Measurements from ENCODE around the gene OPRL1.
A peak's percentile ranks its signal among the peaks of the same experiment; 100 is the strongest.

OPRL1 gene

DNA sequence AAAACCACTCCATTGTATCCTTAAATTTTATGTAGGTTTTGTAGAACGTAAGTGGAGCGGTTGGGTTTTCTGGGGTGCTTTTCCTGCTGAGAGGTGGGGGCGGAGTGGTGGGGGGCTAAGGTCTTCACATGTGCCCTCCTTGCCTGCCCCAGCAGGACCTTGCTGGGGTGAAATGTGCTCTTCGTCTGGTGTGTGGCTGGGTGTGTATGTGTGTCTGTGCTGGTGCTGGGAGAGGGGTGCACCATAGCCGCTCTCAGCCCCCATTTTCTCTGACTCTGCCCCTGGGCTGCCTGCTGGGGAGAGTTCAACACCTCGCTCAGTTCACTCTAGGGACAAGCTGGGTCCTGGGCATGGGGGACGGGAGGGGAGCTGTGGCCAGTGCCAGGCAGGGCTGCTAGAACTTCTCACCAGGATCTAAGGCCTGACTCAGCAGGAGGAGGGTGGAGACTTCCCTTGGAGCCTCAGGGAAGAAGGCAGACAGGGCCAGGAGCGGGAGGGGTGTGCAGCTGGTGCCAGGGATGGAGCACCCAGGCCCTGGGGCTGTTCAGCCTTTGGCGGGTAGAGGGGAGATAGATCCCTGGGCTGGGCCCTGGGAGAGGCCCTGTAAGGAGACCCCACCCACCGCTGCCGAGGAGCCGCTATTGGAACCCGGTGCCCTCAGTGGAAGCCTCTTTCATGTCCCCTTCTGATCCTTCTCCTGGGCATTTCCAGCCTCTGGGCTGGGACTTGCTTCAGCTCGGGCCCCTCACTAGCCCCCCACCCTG, 35.2 kb upstream of the OPRL1 start:
- Histone ChIP-seq H3K36me3 (ENCODE audit: control insufficient read depth in 2 of 2, insufficient read depth in 2 of 2, low read length in 2 of 2) (no peaks in the 10 kb centered on the region), H3K9ac (ENCODE audit: low read length in 2 of 2) (no peak overlapping the region), H3K27ac (ENCODE audit: low read length) (no peak overlapping the region), H3K4me3 (ENCODE audit: low read length in 2 of 2) (peak overlapping the region in 1 of 2 donors; percentile 8), H3K4me1 (ENCODE audit: control insufficient read depth, insufficient read depth, low read length) (peaks cover 17% of the 10 kb centered on the region), H3K27me3 (ENCODE audit: control insufficient read depth in 1 of 2, insufficient read depth in 2 of 2, low read length in 2 of 2) (peaks cover 44 to 69% of the 10 kb centered on the region in 2 donors), H3K9me3 (ENCODE audit: control insufficient read depth in 2 of 2, low read length in 2 of 2) (no peaks in the 10 kb centered on the region)

DNA sequence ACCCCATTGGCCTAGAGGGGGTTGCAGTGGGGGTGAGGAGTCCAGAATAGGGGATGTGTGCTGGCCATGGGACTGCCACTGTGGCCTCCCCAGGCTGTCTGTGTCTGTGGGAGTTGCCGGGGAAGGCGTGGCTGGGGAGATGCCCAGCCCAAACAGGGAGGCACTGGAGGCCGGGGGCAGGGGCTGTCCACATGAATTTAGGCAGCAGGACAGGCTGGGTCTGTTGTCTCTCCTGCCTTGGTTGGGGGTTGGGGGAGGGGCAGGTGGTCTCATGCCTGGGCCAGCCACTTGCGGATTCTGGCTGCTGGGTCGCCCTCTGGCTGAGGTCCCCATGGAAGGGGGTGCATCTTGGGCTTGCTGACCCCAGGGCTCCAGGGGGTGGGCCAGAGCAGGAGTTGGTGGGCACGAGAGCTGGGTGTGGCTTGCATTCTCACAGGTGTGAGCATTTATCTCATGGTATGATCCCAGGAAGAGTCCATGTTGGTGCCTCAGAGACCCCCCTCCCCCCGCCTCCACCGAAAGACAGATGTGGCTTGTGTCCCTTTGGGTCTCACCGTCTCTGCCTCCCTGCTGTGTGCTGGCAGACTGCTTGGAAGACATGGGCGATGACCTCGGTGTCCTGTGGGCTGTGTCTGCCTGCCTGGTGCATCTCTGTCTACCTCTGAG, 34.4 kb upstream of the OPRL1 start:
- Histone ChIP-seq H3K4me3 (ENCODE audit: low read length in 2 of 2) (no peak overlapping the region), H3K4me1 (ENCODE audit: control insufficient read depth, insufficient read depth, low read length) (peaks cover 16% of the 10 kb centered on the region), H3K27ac (ENCODE audit: low read length) (no peak overlapping the region), H3K9me3 (ENCODE audit: control insufficient read depth in 2 of 2, low read length in 2 of 2) (no peaks in the 10 kb centered on the region), H3K27me3 (ENCODE audit: control insufficient read depth in 1 of 2, insufficient read depth in 2 of 2, low read length in 2 of 2) (peaks cover 45 to 69% of the 10 kb centered on the region in 2 donors), H3K36me3 (ENCODE audit: control insufficient read depth in 2 of 2, insufficient read depth in 2 of 2, low read length in 2 of 2) (no peaks in the 10 kb centered on the region), H3K9ac (ENCODE audit: low read length in 2 of 2) (no peak overlapping the region)

DNA sequence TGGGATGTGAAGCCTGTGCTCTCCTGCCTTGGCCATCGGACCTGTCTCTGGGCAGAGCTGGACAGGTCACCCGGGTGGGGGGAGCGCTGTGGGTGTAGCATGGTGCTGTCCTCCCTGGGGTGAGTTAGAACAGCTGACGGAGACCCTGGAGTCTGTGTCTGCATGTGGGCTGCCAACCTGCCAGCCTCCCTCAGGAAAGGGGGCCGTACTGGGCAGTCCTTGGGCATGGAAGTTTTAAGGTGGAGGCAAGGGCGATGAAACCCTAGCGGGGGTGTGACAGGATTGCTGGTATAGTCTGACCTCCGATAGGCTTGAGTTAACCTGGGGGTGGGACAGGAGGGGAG, 32.9 kb upstream of the OPRL1 start:
- H3K27me3 ChIP-seq (ENCODE audit: control insufficient read depth in 1 of 2, insufficient read depth in 2 of 2, low read length in 2 of 2): peaks cover 44 to 69% of the 10 kb centered on the region in 2 donors
- H3K4me3 ChIP-seq (ENCODE audit: low read length in 2 of 2): peak overlapping the region in 1 of 2 donors; percentile 40
- H3K36me3 ChIP-seq (ENCODE audit: control insufficient read depth in 2 of 2, insufficient read depth in 2 of 2, low read length in 2 of 2): no peaks in the 10 kb centered on the region
- H3K9me3 ChIP-seq (ENCODE audit: control insufficient read depth in 2 of 2, low read length in 2 of 2): no peaks in the 10 kb centered on the region
- peaks cover 9% of the 10 kb centered on the region for H3K4me1 ChIP-seq (ENCODE audit: control insufficient read depth, insufficient read depth, low read length)
- no peak overlapping the region for H3K9ac ChIP-seq (ENCODE audit: low read length in 2 of 2)
- H3K27ac ChIP-seq (ENCODE audit: low read length): no peak overlapping the region

DNA sequence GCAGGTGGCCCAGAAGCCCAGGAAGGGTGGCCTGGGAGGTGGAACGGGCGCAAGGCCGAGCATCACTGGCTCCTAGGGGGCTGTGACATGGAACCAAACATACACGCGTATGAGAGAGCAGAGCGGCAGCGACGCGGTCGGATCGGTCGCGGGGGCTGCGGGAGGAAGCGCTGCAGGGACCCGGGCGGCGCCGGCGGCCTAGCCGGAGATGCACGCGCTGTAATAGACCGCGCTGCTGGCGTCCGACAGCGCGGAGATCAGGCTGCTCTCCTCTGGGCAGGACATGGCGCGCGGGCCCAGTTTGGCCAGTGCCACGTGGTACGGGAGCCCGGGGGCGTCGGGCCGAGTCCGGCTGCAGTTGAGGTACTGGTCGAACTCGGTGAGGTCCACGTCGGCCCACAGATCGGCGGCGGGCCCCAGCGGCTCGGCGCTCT, 31.9 kb upstream of the OPRL1 start:
- H3K4me1 ChIP-seq (ENCODE audit: control insufficient read depth, insufficient read depth, low read length): peaks cover 5% of the 10 kb centered on the region
- no peak overlapping the region for H3K9ac ChIP-seq (ENCODE audit: low read length in 2 of 2)
- H3K27me3 ChIP-seq (ENCODE audit: control insufficient read depth in 1 of 2, insufficient read depth in 2 of 2, low read length in 2 of 2): peaks cover 44 to 68% of the 10 kb centered on the region in 2 donors
- H3K27ac ChIP-seq (ENCODE audit: low read length): no peak overlapping the region
- no peak overlapping the region for H3K4me3 ChIP-seq (ENCODE audit: low read length in 2 of 2)
- H3K36me3 ChIP-seq (ENCODE audit: control insufficient read depth in 2 of 2, insufficient read depth in 2 of 2, low read length in 2 of 2): no peaks in the 10 kb centered on the region
- no peaks in the 10 kb centered on the region for H3K9me3 ChIP-seq (ENCODE audit: control insufficient read depth in 2 of 2, low read length in 2 of 2)

DNA sequence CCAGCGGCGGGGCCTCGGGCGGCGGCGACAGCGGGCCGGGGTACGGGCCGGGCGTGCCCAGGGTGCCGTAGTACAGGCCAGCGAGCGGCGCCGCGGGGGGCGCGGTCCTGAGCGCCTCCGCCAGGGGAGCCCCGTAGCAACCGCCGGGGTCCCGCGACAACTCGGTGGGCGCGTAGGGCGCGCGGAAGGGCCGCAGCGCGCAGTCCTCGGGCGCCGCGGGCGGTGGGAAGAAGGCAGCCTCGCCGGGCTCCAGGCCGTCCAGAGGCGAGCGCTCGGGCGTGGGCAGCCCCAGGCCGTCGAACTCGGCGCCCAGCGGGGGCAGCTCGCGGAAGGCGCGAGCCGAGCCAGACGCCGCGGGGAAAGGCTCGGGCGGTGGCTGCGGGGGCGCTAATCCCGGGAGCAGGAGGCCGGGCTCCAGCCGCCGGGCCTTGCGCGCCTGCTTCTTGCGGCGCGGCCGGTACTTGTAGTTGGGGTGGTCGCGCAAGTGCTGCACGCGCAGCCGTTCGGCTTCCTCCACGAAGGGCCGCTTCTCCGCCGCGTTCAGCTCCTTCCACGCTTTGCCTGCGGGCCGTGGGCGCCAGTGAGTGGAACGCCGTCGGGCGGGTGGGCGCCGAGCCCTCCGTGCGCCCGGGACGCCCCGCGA, 31.4 kb upstream of the OPRL1 start:
- peaks cover 47 to 68% of the 10 kb centered on the region in 2 donors for H3K27me3 ChIP-seq (ENCODE audit: control insufficient read depth in 1 of 2, insufficient read depth in 2 of 2, low read length in 2 of 2)
- H3K4me3 ChIP-seq (ENCODE audit: low read length in 2 of 2): peak overlapping the region in 1 of 2 donors; percentile 40
- no peaks in the 10 kb centered on the region for H3K36me3 ChIP-seq (ENCODE audit: control insufficient read depth in 2 of 2, insufficient read depth in 2 of 2, low read length in 2 of 2)
- no peak overlapping the region for H3K9ac ChIP-seq (ENCODE audit: low read length in 2 of 2)
- H3K4me1 ChIP-seq (ENCODE audit: control insufficient read depth, insufficient read depth, low read length): peaks cover 7% of the 10 kb centered on the region
- H3K27ac ChIP-seq (ENCODE audit: low read length): no peak overlapping the region
- H3K9me3 ChIP-seq (ENCODE audit: control insufficient read depth in 2 of 2, low read length in 2 of 2): no peaks in the 10 kb centered on the region

DNA sequence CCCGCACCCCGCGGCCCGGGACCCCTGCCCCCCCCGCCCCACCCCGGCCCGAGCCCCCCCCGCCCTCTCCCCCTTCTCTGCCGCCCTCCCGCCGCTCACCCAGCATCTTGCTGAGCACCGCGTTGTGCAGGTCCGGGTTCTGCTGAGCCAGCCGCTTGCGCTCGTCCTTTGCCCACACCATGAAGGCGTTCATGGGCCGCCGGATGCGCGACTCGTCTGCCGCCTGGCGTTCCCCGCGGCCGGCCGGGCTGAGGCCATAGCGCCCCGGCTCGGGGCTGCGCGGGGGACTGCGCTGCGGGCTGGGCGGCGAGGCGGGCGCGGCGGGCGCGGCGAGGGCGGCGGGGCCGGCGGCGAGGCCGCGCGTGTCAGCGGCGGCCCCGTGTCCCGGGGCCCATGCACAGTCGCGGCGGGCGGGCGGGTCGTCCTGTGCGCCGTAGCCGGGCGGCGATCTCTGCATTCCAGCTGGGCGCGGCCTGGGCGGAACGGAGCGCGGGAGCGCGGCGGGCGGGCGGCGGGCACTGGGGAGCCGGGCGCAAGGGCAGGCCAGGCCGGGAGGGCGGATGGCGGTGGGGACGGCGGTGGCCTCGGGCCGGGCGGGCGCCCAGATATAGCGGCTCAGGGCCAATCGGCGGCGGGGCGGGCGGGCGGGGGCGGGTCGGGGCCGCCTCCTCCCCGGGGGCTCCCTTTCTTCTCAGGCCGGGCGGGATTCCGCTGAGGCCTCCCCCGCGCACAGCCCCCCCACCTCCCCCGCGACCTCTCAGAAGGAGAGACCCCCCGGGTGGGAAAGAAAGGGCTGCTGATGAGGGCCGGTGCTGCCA, 30.6 kb upstream of the OPRL1 start, which contains the start of gene SOX18:
SOX18 (minus strand) TSS at position 580 of the 818 bp plus-strand sequence; CDS start at position 457, 123 bp downstream.
- peak within 1 kb of the TSS in 1 of 2 donors; percentile 40 for H3K4me3 ChIP-seq (ENCODE audit: low read length in 2 of 2)
- H3K9ac ChIP-seq (ENCODE audit: low read length in 2 of 2): no peak within 1 kb of the TSS
- H3K27ac ChIP-seq (ENCODE audit: low read length): peak within 1 kb of the TSS; percentile 41
- no peaks in the 10 kb centered on the region for H3K9me3 ChIP-seq (ENCODE audit: control insufficient read depth in 2 of 2, low read length in 2 of 2)
- H3K36me3 ChIP-seq (ENCODE audit: control insufficient read depth in 2 of 2, insufficient read depth in 2 of 2, low read length in 2 of 2): no peaks in the 10 kb centered on the region
- H3K4me1 ChIP-seq (ENCODE audit: control insufficient read depth, insufficient read depth, low read length): peaks cover 7% of the 10 kb centered on the region
- peaks cover 51 to 72% of the 10 kb centered on the region in 2 donors for H3K27me3 ChIP-seq (ENCODE audit: control insufficient read depth in 1 of 2, insufficient read depth in 2 of 2, low read length in 2 of 2)

DNA sequence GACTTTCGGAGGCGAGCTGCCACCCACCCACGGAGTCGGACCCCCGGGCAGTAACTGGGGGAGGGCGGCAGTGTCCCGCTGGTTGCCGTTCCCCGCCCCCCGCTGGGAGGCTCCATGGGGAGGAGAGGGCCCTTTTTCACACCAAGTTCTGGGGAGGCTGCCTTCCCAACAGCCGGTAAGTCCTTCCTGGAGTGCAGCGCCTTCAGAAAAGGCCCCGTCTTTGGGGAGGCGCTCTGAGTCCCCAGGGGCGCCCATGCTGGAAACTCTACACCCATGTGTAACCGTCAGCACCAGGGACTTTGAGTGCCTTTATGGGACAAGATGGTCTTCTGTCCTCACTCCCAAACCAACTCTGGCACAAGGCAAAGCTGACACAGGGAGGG, 30.0 kb upstream of the OPRL1 start:
- H3K27me3 ChIP-seq (ENCODE audit: control insufficient read depth in 1 of 2, insufficient read depth in 2 of 2, low read length in 2 of 2): peaks cover 49 to 68% of the 10 kb centered on the region in 2 donors
- peak overlapping the region in 1 of 2 donors; percentile 29 for H3K4me3 ChIP-seq (ENCODE audit: low read length in 2 of 2)
- no peak overlapping the region for H3K27ac ChIP-seq (ENCODE audit: low read length)
- H3K36me3 ChIP-seq (ENCODE audit: control insufficient read depth in 2 of 2, insufficient read depth in 2 of 2, low read length in 2 of 2): no peaks in the 10 kb centered on the region
- H3K9ac ChIP-seq (ENCODE audit: low read length in 2 of 2): no peak overlapping the region
- no peaks in the 10 kb centered on the region for H3K9me3 ChIP-seq (ENCODE audit: control insufficient read depth in 2 of 2, low read length in 2 of 2)
- peaks cover 7% of the 10 kb centered on the region for H3K4me1 ChIP-seq (ENCODE audit: control insufficient read depth, insufficient read depth, low read length)

DNA sequence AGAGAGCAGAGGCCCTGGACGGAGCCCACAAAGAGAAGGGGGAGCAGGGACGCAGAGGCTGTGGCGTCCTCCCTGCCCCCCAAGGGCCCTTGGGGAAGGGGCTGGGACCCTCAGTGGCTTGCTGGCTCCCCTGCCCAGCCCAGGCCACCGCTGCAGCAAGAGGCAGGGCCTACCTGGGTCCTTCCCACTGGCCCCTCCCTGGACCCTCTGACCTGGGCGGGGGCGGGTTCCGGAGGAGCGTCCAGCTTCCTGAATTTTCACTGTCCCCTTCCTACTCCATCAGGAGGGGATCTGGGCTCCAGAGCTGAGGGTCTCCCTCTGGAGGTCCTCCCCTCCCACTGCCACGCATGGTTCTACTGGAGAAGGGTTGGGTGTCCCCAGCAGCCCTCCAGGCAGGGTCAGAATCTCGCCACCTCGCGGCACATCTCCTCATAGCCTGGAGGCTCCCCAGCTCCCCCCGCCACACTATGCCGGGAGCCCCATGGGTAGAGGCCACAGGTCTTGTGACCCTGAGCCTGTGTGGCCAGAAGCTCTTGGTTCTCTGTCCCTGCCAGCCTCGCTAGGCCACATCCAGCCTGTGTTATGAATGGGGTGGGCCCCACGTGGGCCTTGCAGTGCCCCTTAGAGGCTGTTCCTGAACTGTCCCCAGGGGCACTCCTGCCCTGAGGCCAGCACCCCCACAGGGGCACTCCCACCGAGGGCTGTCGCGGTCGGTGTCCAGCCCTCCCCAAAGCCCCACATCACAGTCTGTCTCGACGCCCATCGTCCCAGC, 29.4 kb upstream of the OPRL1 start:
- no peak overlapping the region for H3K9ac ChIP-seq (ENCODE audit: low read length in 2 of 2)
- H3K4me3 ChIP-seq (ENCODE audit: low read length in 2 of 2): peak overlapping the region in 1 of 2 donors; percentile 29
- H3K4me1 ChIP-seq (ENCODE audit: control insufficient read depth, insufficient read depth, low read length): peaks cover 7% of the 10 kb centered on the region
- H3K9me3 ChIP-seq (ENCODE audit: control insufficient read depth in 2 of 2, low read length in 2 of 2): no peaks in the 10 kb centered on the region
- H3K36me3 ChIP-seq (ENCODE audit: control insufficient read depth in 2 of 2, insufficient read depth in 2 of 2, low read length in 2 of 2): no peaks in the 10 kb centered on the region
- H3K27me3 ChIP-seq (ENCODE audit: control insufficient read depth in 1 of 2, insufficient read depth in 2 of 2, low read length in 2 of 2): peaks cover 48 to 65% of the 10 kb centered on the region in 2 donors
- H3K27ac ChIP-seq (ENCODE audit: low read length): peak overlapping the region; percentile 41

DNA sequence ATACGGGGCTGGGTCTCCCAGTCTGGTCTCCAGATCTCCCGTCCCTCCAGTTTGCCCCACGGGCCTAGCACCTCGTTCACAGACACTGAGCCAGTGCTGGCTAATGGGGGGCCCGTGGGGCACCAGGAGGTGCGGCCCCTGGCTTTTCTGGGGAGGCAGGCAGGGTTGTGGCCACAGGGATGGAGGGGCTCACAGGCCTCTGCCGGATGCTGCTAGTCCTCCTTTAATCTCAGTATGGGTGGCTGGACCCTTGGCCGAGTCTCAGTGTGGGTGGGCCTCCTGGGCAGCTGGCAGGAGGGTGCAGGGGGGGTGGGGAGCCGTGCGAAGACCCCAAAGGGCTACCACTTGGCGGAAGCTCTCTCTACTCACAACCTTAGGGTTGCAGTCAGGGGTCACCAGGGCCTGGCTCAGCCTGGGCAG, 28.8 kb upstream of the OPRL1 start:
- peaks cover 46 to 60% of the 10 kb centered on the region in 2 donors for H3K27me3 ChIP-seq (ENCODE audit: control insufficient read depth in 1 of 2, insufficient read depth in 2 of 2, low read length in 2 of 2)
- H3K9me3 ChIP-seq (ENCODE audit: control insufficient read depth in 2 of 2, low read length in 2 of 2): no peaks in the 10 kb centered on the region
- no peaks in the 10 kb centered on the region for H3K36me3 ChIP-seq (ENCODE audit: control insufficient read depth in 2 of 2, insufficient read depth in 2 of 2, low read length in 2 of 2)
- peaks cover 7% of the 10 kb centered on the region for H3K4me1 ChIP-seq (ENCODE audit: control insufficient read depth, insufficient read depth, low read length)
- no peak overlapping the region for H3K4me3 ChIP-seq (ENCODE audit: low read length in 2 of 2)
- H3K9ac ChIP-seq (ENCODE audit: low read length in 2 of 2): no peak overlapping the region
- H3K27ac ChIP-seq (ENCODE audit: low read length): peak overlapping the region; percentile 41
